Stimulated activated CD4-positive, alpha-beta T cell treated with anti-CD3 and anti-CD28 coated beads, Interleukin-12 subunit alpha, Interleukin-12 subunit beta, amount 100 ng/mL, for 24 hours (primary cell): ENCODE data around the gene PLPP3.

Source experiments
- DNase-seq, 2 experiments: peaks; one replicate each; pipeline ENCODE4 v3.0.0-alpha.2; 2020; ENCODE audit warnings: low read depth in 2 of 2

PLPP3 gene

GRCh38 chr1:56576880-56577405 is 2.4 kb downstream of the PLPP3 start:
- DNase-seq, result no peak

GRCh38 chr1:56575865-56576264 is 3.5 kb downstream of the PLPP3 start:
- DNase-seq, result no peak

- no peak for DNase-seq
Observed at GRCh38 chr1:56574794-56575193, 4.6 kb downstream of the PLPP3 start.

GRCh38 chr1:56573311-56573710 is 6.1 kb downstream of the PLPP3 start:
- no peak for DNase-seq

DNA sequence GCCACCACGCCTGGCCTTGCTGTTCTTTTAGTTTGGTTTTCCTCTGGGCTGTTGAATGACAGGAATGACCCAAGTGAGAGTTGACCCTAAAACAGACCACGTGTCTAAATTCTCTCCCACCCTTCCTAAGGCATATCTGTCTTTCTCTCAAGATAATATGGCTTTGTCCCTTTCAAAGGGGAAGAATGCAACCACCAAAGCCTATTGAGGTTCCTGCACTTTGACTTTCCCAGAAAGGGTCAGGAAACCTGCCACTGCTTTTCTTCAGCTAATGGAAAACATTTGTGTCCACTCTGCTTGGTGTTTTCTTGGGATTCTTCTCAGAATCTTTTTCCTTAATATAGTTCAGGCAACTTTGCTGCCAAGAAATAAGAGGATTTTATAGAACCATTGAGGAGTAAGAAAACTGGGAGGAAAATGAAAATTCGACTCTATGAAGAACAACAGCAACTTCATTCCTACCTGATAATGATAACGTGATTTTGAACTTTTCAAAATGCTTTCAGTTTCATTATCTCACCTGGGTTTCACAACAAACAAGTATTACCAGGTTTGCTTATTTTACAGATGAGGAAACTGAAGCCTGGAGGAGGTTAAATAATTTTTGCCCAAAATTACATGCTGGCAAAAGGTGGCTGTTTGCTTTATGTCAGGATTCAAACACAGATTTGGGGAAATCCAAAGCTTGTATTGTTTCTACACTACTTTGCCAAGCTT is 6.9 kb downstream of the PLPP3 start:
- no peak for DNase-seq

DNA sequence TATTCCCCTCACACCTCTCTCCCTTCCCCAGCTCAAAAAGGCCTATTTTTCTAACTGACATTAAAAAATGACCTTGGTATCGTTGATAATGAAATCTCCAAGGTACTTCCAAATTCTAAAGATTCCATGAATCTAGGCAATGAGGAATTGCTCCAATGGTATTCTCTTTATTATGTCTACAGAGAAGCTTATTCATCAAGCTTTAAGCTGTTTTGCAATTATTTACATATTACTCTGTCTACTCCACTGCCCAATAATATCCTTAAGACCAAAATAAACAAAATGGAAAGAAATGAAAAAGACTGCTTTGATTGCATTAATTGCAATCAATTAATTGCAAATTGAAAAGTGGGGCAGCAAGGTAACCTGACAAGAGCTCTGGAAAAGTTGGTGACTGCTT is 7.9 kb downstream of the PLPP3 start:
- DNase-seq, result no peak

GRCh38 chr1:56570924-56571372 is 8.4 kb downstream of the PLPP3 start:
- DNase-seq, result no peak

DNA sequence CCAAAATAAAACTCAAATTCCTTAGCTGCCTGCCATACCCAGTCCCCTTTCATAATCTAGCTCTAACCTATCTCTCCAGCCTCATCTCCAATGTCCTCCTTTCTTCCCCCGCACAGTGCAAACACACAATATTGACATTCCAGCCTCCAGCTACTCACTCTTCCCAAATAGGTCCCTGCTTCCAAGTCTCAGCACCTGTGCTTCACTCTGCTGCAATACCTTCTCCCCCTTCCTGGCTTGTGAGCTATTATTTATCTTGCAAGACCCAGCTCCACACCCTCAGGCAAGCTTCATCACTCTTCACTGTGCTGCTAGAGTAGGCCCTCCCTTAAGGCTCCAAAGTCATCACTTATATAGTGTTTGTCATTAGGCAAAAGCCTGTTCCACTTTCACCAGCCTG is 9.7 kb downstream of the PLPP3 start:
- no peak for DNase-seq

- no peak for DNase-seq
Observed at GRCh38 chr1:56566994-56567393, 12.4 kb downstream of the PLPP3 start.

GRCh38 chr1:56566061-56566744 is 13.2 kb downstream of the PLPP3 start:
- no peak for DNase-seq

- DNase-seq, result no peak
Observed at GRCh38 chr1:56564615-56565014, 14.7 kb downstream of the PLPP3 start.

GRCh38 chr1:56563568-56563967 is 15.8 kb downstream of the PLPP3 start:
- no peak for DNase-seq

DNA sequence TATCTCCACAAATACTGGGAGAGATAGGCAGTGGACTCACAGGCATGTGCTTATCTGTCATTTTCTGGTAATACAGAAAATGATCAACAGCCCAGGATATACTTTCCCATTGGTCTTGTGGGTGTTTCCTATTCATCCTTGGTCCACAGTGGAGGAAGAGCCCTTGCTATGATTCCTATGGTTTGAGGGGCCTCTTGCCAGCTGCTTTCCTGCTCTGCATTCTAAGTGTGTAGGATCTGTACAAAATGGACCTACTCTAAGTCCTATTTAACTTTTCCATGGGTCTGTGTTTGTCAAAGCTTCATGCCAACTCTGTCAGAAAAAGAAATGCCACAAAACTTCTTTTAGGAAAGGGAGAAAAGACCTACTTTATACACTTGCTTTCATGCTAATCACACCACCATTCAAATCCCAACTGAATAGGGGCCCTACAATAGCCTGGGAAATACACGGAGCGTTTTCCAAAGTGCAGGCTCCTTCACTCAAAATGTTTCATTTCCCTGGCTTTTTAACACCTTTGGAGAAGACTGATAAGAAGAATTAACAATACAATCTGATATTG is 16.4 kb downstream of the PLPP3 start:
- no peak for DNase-seq

DNA sequence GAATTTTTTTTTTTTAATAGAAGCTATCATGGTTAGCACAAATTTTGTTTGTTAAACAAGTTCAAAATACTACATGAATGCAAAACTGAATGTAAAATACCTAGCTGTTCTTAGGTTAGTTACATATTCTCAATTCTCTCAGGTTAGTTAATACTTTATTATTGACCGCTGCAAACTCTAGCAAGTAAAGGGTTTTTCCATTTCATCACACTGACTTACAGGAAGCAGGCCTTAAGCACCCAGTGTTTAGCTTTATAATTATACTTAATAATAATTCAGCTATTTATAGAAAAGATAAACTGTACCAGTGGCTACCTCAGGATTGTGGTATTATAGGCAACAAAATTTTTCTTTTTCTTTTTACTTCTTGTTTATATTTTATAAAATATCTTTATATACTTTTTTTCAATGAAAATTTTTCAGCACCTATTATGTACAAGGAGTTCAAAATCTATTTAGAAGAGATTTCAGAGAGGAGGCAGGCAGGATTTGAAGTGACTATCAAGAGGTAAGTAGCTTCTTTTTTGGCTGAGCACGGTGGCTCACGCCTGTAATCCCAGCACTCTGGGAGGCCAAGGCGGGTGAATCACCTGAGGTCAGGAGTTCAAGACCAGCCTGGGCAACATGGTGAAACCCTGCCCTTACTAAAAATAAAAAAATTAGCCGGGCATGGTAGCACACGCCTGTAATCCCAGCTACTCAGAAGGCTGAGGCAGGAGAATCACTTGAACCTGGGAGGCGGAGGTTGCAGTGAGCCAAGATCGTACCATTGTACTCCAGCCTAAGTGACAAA is 17.9 kb downstream of the PLPP3 start:
- DNase-seq, result no peak

- DNase-seq, result no peak
Observed at GRCh38 chr1:56557746-56558145, 21.6 kb downstream of the PLPP3 start.

DNA sequence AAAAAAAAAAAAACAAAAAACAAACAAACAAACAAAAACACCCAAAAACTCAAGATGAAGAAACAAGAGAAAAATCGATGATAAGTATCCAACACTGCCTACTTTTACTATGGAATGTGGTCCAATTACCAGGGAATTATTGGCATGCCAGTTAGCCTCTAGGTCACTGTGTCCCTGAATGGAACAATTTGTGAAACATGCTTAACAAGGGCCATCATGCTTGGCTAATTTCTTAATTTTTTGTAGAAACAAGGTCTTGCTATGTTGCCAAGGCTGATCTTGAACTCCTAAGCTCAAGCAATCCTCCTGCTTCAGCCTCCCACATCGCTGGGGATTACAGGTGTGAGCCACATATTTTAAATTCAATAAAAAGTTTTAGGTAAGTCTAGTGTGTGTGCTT is 23.9 kb downstream of the PLPP3 start:
- no peak for DNase-seq

- DNase-seq, result no peak
Observed at GRCh38 chr1:56553046-56553445, 26.3 kb downstream of the PLPP3 start.

DNA sequence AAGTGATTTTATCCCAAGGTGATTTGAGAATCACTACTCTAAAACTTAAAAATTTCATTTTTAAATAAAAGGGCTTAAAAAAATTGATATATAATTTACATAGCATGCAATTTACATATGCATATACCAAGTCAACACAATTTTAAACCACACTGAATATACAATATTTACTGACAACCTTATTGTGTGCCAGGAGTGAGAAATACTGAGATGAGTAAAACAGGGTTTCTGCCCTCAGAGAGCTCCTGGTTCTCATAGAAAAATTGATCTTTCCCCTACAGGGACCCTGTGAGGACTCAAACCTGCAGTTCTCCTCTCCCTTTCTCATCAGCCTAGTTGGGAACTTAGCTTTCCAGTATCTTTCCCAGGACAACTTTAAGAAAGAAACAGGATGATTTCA is 27.0 kb downstream of the PLPP3 start:
- no peak for DNase-seq

DNA sequence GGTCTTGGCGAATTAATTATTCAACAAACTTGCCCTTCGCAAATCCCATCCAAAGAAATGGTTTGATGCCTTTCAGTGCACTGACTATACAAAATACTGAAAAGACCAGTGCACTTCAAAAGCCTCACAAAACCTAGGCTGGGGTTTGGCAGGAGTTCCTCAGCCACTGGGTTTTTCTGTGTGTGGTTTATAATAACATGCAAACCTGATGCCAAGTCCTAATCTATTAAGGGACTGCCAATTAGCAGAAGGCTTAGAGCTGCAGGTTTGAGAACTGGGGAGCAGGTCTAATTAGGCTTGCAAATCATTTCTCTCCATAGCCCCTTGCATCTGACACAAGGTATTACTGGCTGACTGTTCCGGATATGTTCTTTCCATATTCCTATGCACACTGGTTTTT is 27.7 kb downstream of the PLPP3 start:
- DNase-seq, result no peak

DNA sequence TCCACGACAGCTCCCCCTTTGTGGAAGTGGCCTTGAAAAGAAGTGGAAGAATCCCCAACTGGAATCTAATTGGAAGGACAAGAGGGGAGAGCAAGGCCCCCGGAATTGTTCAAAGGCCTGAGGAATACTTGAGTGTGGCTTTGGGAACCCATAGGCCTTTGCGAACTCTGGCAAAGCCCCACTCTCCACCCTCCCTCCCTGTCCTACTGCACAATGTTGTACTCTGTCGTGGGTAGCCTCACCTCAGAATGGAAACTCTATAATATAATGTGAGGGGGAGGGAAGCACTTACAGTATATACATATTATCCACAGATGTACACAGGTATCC is 28.5 kb downstream of the PLPP3 start:
- DNase-seq, result no peak

- no peak for DNase-seq
Observed at GRCh38 chr1:56550138-56550858, 29.1 kb downstream of the PLPP3 start.

DNA sequence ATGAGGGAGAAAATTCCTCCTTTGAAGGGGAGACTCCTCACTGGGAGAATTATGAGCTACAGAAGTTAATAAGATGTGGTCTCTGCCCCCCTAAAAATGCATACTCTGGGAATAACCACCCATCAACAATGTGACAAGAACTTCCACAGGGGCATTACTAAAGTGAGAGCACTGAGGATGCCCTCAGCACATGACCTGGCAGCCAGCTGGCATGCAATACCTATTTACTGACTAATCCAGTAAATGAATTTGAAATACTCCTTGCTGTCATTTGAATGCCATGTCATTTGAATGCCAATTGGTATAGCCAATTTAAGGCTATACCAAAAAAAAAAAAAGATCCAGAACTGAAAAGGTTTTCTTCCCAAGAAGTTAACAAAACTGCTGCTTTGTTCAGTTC is 30.8 kb downstream of the PLPP3 start:
- no peak for DNase-seq
